GM18861 (cell line): ENCODE measurements around the gene POLR1A.

Source experiments
- ATAC-seq: cut with Tn5 transposase; IDR thresholded peaks from one replicate; pipeline ENCODE4 v1.9.1; 2021; ENCODE audit not compliant: unreplicated experiment

Gene POLR1A

DNA sequence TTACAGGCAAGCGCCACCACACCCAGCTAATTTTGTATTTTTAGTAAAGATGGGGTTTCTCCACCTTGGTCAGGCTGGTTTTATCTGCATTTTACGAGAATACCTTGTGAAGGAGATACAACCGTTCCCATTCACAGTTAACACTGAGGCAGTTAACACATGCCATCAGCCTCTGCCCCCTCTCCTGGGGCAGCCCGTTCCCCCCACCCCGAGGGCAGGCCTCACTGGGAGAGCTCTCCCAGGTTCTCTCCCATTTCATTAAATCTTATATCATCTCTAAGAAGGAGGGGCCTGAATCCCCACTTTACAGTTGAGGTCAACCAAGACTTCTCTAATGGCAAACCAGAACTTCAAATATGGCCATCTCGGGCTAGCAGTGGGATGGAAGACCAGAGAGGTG, 121.9 kb downstream of the POLR1A start:
- no peak for ATAC-seq

DNA sequence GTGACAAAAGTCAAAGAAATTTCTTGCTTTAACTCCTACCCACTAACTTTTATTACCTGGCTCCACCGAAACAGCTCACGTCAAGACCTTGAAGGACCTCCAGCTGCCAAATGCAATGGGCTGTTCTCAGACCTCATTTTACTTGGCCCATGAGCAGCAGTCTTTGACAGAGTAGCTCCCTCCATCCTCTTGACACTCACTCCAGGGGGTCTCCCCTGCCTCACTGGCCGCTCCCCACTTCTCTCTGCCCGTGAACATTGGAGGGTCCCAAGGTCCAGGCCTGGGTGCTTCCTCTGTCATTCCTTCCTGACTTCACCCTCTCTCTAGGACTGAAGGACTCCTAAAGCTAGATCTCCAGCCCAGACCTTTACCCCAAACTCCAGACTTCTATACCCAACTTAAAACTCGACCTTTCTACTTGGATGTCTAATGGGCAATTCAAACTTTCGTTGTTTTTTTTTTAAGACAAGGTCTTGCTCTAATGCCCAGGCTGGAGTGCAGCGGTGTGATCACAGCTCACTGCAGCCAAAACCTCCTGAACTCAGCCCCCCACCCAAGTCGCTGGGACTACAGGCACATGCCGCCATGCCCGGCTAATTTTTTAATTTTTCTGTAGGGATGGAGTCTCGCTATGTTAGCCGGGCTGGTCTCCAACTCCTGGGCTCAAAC, 124.0 kb downstream of the POLR1A start:
- ATAC-seq: no peak

DNA sequence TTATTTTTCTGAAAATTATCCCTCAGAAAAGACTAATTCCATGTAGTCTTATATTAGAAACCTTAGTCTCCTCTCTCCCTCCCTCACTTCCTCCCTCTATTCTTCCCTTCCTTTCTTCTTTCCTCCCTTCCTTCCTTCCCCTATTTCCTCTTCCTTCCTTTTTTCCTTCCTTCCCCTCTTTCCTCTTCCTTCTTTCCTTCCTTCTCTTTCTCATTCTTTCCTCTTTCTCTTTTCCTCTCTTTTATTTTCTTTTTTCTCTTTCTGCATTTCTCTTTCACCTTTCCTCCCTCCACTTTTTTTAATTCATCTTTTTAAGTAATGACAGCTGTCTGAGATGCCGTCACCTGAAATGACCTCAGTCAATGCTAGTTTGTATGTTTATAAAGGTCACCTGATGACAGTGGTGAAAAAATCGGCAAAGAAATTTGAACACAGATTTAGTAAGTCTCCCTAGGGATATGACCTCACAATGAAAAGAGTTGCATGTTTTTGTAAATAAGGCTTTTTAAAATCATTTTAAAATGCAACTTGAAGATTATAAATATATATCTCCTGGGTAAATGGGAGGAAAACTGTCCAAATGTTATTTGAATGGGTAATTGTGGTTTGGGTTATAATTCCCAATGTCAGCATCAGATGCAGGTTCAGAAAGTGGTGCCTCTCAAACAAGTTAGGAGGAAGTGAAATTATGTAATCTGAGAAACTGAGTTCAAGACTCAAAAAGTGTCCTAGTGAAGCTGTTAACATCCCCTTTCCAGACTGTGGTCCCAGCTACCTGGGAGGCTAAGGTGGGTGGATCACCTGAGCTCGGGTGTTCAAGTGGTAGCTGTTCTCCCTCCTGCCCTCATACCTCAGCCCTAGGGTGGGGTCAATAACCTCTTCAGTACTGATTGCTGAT, 126.6 kb downstream of the POLR1A start:
- no peak for ATAC-seq

- ATAC-seq: no peak
These were observed 129.4 kb downstream of the POLR1A start for GRCh38 chr2:85976106-85976920.

GRCh38 chr2:85975581-85975980, 130.1 kb downstream of the POLR1A start:
- no peak for ATAC-seq

DNA sequence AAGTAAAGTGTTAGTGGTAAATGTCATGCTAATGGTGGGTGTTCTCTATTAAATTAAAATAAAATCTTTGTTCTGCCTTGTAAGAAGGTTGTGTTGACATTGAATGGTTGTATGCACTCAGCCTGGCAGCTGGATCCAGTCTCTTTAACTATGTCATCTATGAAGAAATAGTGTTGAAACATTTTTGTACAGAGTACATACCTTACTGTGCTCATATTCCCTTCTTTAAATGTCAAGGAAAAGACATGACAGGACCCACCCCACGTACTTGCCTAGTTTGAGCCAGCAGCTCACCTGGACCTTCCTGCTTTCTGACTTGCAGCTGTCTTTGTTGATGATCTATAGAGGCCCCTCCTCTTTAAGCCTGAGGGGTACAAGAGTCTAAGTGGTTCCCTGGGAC, 131.3 kb downstream of the POLR1A start:
- ATAC-seq: no peak

- ATAC-seq: no peak
These were observed 133.3 kb downstream of the POLR1A start for GRCh38 chr2:85972355-85972754.

GRCh38 chr2:85971366-85971765, 134.3 kb downstream of the POLR1A start:
- no peak for ATAC-seq
